IPS-18c (cell line): ENCODE data around the gene NHSL1.
A peak's percentile ranks its signal among the peaks of the same experiment; 100 is the strongest.

Experiments
- H3K4me3 ChIP-seq: 2 replicates; pipeline ENCODE4 v1.7.0; 2013; ENCODE audit warnings: low read depth, mild to moderate bottlenecking, low read length, moderate library complexity; ENCODE audit not compliant: insufficient read depth
- H3K9me3 ChIP-seq: one replicate; pipeline ENCODE4 v1.6.1; 2013; ENCODE audit warnings: mild to moderate bottlenecking, low read length, moderate library complexity; ENCODE audit not compliant: control insufficient read depth, insufficient read depth

NHSL1 gene

DNA sequence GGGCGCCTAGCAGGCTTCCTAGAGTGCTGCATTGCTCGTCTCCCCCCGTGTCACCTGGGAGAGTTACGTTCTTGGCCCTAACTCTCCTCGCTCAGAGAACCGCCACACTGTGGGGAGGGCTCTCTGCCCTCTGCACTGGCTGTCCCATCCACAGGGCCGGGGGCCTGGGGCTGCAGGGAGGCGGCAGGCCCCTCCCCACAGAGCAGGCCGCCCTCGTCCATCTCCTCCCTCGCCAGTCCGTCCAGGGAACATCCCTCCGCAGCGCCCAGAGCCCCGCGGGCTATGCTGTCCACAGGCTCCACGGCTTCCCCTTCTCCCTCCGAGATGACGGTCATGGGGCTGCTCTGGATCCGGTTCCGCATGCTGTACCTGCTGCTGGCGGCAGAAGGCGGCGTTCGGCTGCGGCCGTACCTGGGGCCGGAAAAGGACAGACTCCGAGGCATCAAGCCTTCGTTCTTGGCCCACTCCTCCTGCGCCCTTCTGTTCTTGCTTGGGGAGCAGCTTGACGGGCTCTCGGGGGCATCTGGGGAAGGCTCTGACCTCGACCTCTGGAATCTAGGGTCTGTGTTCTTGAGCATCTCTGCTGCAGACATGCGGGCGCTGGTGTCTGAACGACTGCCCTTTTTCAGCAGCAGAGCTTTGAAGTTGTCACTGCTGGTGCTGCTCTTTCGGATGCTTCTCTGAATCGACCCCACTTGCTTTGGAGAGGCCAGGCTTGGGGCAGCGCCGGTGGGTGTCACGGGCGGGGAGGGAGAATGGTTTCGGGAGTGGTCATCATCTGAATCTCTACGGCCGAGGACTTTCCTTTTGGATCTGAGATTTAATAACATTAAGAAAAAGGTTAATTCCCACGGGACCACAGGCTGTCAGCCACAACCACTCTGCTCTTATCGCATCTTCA is 75.0 kb downstream of the NHSL1 start:
- no peak overlapping the region for H3K4me3 ChIP-seq
- H3K9me3 ChIP-seq = peaks cover 2% of the 10 kb centered on the region

DNA sequence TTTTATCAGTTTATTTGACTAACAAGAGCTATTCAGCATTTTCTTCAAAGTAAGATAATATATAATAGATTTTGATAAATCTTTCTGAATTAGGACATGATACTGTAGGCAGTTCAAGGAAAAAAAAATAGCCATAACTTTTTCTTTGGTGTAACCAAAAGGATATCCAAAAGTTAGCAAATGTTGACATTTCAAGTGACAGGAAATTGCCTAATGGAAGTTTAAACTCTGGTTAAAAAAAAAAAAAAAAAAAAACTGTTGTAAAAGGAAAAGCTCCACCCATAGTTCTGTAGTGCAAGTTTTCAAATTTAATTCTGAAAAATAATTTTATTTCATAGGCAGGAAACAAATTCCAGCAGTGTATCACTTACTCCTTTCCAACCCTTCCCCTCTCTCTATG is 76.4 kb downstream of the NHSL1 start:
- no peak overlapping the region for H3K4me3 ChIP-seq
- H3K9me3 ChIP-seq = peaks cover 2% of the 10 kb centered on the region

DNA sequence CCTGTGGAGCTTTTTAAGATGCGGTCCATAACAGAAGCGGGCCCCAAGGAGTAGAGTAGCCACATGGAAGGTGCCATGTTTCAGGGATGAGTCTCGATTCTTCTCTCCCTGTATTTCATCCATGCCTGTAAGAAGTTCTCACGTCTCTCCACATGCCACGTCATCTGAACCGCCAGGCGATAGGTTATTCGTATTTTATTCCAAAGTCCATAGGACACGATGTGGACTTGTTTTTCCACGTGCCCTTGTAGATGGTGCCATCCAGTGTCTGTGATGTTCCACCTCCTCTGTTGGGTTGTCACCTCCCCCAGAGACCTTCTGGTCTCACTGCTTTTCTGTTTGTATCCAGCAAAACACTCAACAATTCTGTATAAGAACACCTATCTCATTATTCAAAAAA is 77.7 kb downstream of the NHSL1 start:
- H3K4me3 ChIP-seq = no peak overlapping the region
- H3K9me3 ChIP-seq = peaks cover 2% of the 10 kb centered on the region

DNA sequence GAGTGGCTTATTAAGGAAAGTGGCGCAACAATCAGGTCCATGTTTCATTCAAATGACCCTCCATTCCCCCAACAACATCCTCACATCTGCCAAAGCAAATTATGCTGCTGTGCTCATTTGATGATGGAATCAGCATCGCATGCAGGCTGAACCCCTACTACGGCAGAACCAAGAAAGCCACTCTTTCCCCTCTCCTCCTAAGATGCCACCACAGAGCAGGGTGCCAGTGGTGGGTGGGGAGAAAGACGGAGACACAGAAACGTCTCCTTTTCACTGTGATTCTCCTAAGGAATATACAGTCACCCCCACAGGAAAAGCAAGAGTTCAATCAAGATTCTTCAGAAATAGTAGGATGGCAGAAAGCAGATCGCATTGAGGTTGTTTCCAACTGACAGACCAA is 78.2 kb downstream of the NHSL1 start:
- Histone ChIP-seq H3K4me3 (no peak overlapping the region), H3K9me3 (peaks cover 2% of the 10 kb centered on the region)

DNA sequence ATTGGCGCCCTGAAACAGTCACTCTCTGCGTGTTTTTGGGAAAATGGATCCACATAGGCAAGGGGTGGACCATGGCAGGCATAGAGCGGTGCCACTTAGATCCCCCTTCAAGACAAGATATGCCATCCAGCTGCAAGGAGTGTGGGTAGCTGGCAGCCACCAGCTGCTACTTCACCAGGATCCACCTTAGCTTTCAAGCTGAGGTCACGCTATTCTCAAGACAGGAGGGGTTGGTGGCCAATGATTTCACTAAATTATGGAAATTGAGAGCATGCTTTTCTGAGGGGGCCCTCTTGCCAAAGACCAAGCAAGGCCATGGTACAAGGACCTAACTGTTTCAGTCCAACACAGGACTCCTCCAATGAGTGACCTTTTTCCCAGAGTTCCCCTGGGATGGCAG is 78.9 kb downstream of the NHSL1 start:
- H3K9me3 ChIP-seq = peaks cover 2% of the 10 kb centered on the region
- H3K4me3 ChIP-seq = no peak overlapping the region

DNA sequence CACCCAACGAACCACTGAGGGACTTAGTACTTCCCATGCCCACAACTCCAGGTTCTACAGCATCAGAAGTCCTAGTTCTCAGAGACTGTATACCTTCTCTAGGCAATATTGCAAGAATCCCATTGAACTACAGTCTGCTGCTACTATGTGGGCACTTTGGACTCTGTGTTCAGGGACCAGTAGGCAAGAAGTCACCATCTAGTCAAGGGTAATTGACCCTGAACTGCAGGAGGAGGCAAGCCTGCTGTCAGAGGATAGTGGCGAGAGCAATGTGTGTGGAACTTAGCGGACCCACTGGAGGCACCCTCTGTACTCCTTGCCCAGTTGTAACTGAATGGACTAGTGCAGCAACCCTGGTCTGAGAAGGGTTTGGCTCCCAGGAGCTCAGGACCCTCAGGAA is 79.5 kb downstream of the NHSL1 start:
- Histone ChIP-seq H3K9me3 (peaks cover 2% of the 10 kb centered on the region), H3K4me3 (no peak overlapping the region)

DNA sequence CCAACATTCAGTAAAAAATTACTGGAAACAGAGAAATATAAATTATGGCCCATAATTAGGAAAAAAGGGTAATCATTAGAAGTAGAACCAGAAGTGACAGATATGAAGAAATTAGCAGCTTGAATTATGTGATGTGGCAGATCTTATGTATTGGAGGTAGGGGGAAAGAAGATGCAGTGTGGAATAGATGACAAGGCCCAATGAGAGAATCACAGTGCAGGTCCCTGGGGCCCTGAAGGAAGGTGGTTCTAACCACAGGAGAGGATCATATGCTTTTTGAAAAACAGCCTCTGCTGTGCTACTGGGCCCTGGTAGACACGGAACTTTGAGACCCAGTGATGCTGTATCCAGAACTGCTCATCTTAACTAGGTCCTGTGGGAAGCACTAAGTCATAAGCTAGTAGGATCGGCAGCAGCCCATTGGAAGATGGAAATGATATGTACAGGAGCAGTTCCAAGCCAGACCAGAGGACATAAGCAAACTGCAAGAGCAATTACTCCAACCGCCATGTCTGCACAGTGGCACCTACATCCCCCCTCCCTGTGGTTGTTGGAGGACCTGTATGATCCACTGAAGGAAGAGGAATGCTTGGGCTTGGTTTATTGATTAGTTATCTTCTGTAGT is 81.1 kb downstream of the NHSL1 start:
- Histone ChIP-seq H3K9me3 (no peaks in the 10 kb centered on the region), H3K4me3 (no peak overlapping the region)

DNA sequence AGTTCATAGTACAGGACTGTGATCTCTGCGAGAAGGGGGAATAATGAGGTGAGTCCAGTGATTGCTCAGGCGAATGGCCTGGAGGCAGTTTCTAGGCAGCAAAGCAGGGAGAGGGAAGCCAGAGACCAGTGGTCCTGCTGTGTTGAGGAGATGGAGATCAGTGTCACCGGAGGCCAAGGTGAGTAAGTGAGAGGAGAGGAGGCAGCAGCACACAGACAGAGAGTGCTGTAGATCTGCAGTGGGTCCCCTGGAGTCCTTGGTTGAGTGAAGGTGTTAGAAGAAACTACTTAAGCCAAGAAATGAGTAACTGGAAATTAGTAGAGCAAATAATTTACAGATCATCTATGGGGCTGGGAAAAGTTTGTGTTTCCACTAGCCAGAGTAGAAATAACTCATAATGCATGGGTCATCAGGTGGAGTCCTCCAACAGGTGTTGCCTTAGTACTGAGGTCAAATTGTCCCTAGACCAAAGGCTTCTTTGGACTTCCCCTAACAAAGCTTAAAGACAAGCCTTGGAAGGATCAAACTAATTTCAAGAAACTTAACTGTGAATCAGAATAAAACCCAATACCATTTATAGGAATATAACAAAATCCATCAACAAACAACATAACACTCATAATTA is 81.7 kb downstream of the NHSL1 start:
- H3K4me3 ChIP-seq = no peak overlapping the region
- H3K9me3 ChIP-seq = no peaks in the 10 kb centered on the region

DNA sequence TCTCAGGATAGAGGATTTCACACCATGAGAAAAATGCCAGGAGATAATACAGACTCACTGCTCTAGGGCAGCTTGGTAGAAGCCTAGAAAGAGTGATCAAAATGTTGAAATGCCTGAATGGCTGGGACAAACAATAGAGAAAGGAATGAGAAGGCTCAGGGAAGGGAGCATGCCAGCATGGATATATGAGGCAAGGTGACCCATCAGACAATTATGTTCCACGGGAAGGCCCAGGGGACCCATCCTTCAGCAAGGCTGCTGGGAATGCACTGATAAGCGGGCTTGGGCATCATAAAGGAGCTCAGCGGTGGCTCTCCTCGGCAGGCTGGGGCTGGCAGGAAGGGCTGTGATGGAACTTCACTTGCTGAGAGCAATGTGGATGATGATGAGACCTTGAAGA is 83.1 kb downstream of the NHSL1 start:
- Histone ChIP-seq H3K9me3 (no peaks in the 10 kb centered on the region), H3K4me3 (no peak overlapping the region)

DNA sequence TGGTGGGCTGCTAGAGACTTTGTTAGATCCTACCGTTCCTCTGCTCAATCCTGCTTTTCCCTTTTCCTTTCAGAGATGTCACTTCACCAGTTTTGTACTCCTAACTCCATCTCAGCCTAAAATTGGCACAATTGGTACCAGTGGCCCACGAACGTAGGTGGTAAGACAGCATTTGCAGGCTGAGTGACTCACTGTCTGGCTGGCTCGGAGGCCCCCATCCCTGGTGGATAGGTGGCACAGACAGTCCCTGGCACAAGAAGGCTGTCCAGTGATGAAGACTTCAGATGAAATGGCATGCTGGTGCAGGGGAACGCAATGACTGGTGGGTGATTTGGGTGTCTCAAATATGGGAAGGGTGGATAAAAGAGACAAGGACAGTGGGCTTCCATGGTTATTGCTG is 84.2 kb downstream of the NHSL1 start:
- H3K4me3 ChIP-seq = no peak overlapping the region
- H3K9me3 ChIP-seq = no peaks in the 10 kb centered on the region

DNA sequence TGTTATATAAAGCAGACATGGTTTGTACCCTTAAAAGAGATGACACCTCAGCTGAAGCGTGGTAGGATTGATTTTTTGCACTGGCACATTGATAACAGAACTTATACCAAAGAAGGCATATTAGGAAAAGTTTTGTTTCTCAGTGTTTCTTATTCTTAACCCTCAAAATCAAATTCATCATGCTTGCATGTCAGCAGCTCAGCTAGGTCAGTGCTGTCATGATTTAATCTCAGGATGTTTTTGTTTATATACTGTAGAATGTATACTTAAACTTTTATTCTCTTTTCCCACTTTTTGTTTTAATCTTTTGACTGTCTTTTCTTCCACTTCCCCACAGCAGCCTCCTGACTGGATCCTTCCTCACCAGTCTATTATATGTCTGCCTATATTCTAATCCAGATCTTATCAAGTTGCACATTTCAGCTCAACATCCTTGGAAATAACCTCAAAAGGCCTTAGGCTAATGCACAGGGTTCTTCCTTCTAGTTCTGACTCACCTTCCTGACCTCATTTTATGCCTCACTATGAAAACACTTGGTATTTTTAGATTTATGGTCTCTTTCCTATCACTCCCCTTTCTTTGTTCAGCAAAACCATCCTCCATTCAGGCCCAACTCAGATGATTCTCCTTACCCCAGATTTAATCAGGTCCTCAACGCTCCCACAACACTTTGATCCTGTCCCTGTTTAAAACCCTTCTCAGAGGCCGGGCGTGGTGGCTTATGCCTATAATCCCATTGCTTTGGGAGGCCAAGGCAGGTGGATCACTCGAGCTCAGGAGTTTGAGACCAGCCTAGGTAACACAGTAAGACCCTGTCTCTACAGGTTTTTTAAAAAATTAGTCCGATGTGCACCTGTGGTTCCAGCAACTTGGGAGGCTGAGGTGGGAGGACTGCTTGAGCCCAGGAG is 88.1 kb downstream of the NHSL1 start:
- H3K4me3 ChIP-seq = no peak overlapping the region
- H3K9me3 ChIP-seq = no peaks in the 10 kb centered on the region

DNA sequence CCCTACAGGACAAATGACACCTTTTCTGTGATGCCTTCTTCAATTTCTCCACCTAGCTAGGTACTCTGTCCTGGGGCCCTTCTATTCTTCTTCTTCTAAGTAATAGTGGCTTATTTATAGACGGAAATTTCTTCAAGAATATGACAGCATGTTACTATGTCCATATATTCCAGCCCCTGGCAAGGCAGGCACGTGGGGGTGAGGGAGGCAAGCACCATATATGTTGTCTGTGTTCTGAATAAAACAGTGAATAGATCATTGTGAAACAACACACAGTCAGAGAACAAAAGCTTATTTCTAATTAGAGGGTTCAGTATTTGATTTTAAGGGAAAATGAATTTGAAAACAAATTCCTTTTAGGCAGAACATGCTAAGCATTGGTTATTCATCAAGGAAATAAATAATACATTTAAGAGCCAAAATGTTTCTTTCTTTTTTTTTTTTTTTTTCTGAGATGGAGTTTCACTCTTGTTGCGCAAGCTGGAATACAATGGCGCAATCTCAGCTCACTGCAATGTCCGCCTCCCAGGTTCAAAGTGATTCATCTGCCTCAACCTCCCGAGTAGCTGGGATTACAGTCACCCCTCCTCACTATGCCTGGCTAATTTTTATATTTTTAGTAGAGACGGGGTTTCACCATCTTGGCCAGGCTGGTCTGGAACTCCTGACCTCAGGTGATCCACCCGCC is 89.1 kb downstream of the NHSL1 start:
- H3K4me3 ChIP-seq = no peak overlapping the region

DNA sequence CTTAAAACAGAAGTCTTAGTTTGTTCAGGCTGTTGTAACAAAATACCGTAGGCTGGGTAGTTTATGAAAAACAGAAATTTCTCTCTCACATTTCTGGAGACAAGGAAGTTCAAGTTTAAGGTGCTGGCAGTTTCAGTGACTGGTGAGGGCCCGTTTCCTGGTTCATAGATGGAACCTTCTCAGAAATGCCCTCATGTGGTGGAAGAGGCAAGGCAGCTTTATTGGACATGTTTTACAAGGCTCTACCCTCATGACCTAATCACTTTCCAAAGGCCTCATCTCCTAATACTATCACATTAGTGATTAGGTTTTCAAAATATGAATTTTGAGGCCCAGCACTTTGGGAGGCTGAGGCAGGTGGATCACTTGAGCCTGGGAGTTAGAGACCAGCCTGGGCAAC is 92.9 kb downstream of the NHSL1 start:
- H3K4me3 ChIP-seq = no peak overlapping the region
- no peaks in the 10 kb centered on the region for H3K9me3 ChIP-seq

More for the DNA sequence above, 89.1 kb downstream of the NHSL1 start:
- H3K9me3 ChIP-seq = no peaks in the 10 kb centered on the region

DNA sequence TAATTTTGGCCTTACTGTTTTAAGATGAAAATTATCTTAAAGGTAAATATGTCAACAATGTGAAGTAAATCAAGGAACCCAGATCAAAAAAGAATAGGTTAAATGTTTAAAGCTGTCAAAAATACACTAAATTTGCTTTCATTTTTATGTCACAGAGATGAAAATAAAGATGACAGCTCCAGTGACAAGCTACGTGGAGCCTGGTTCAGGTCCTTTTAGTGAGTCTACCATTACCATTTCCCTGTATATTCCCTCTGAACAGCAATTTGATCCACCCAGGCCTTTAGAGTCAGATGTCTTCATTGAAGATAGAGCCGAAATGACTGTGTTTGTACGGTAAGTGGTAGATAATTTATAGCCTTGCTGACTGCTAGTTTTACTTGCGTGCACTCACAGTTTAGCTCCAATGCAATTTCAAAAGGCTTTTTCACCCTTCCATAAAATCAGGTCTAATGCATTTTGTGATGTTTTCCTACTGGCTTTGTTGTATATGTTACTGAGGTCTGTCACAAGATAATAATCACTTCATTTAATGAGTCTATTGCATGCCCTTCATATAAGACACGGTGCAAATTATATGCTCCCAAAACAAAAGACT is 93.4 kb downstream of the NHSL1 start:
- H3K4me3 ChIP-seq = no peak overlapping the region
- H3K9me3 ChIP-seq = no peaks in the 10 kb centered on the region

DNA sequence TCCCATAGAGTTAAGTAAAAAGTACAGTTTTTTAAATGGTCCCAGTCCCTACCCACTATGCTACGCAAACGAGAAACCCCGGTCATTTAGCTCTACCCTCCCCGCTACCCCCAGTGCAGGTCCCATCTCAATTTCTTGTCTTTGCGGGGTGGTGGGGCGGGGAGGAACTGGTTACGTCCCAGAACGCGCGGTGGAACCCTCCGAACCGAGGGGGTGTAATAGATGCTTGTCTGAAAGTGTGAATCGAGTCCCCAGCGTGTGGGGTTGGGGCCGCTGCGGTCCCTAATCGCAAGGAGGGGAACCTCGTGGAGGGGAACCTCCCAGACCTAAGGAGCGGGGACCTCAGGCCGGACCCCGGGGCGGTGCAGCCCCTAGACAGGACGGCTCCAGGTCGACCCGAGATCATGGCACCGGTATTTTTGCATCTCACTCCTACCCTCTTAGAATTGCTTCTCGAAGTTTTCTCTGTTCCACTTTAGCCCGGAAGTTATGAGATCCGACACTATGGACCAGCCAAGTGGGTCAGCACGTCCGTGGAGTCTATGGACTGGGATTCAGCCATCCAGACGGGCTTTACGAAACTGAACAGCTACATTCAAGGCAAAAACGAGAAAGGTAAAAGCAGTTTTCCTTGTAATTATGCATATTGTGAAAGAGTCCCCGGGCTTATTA is 94.5 kb downstream of the NHSL1 start:
- Histone ChIP-seq H3K4me3 (peak overlapping the region; percentile 88), H3K9me3 (no peaks in the 10 kb centered on the region)
